ENCODE measurements around the gene MAST4. TPM values are rescaled to one million over a fixed set of nuclear protein-coding genes. Genes with fewer than 3 reads are reported as not detected.

MAST4 gene
- total RNA-seq, 1 donor: 12.7 TPM

- no peak overlapping the region for H2AFZ ChIP-seq (ENCODE audit: low read length)
- H3K4me1 ChIP-seq (ENCODE audit: insufficient read depth, low read length): no peaks in the 10 kb centered on the region
- H3K79me2 ChIP-seq (ENCODE audit: insufficient read depth, low read length): no peaks in the 10 kb centered on the region
- no peaks in the 10 kb centered on the region for H3K9me3 ChIP-seq (ENCODE audit: low read depth, low read length)
- DNase-seq (ENCODE audit: insufficient read length, low spot score, missing footprints): no peak
- TF ChIP-seq CTCF (IDR thresholded peaks at IDR 0.05; ENCODE audit: extremely low read depth, low read depth, low read length): no peak
- no peak overlapping the region for H3K4me3 ChIP-seq (ENCODE audit: insufficient read depth, low read length)
- H3K4me2 ChIP-seq (ENCODE audit: insufficient read depth, low read length): no peak overlapping the region
- no peaks in the 10 kb centered on the region for H3K27me3 ChIP-seq (ENCODE audit: insufficient read depth, low read length)
- H3K27ac ChIP-seq (ENCODE audit: low read depth, low read length): no peak overlapping the region
- H4K20me1 ChIP-seq (ENCODE audit: insufficient read depth, low read length): no peaks in the 10 kb centered on the region
- no peaks in the 10 kb centered on the region for H3K36me3 ChIP-seq (ENCODE audit: insufficient read depth, low read length)
Observed at GRCh38 chr5:66553368-66553912, 42.8 kb upstream of the MAST4 start.

DNA sequence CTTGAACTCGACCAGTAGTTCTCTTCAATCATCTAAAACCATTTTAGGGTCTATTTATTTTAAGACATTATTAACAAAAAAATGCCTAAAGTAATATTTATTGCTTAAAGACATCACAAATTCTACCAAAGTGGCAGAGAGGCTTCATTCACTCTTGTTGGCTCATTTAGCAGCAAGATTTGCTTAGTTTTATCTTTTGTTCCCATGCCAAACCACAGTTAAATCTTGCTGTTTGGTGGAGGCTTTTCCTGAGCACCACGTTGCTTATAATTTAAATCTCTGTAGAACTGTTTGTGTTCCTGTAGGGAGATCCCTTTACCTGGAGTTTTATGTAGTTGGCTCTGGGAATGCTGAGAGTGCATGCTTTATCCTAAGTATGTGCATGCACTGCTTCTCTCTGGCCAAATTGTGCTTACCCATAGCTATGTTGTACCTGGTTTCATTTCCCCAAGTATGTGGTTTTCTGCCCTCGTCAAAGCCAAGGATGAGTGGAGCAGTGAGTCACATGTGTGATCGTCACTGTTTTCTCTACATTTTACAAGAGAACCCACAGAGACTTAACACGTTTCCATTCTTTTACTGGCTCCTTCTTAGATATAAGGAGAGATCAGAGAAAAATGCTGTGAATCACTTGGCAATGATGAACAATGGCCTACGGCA lies 42.1 kb upstream of the MAST4 start:
- TF ChIP-seq CTCF (IDR thresholded peaks at IDR 0.05; ENCODE audit: extremely low read depth, low read depth, low read length): no peak
- no peaks in the 10 kb centered on the region for H3K4me1 ChIP-seq (ENCODE audit: insufficient read depth, low read length)
- no peaks in the 10 kb centered on the region for H3K79me2 ChIP-seq (ENCODE audit: insufficient read depth, low read length)
- H4K20me1 ChIP-seq (ENCODE audit: insufficient read depth, low read length): no peaks in the 10 kb centered on the region
- H3K4me2 ChIP-seq (ENCODE audit: insufficient read depth, low read length): no peak overlapping the region
- no peak overlapping the region for H3K4me3 ChIP-seq (ENCODE audit: insufficient read depth, low read length)
- no peaks in the 10 kb centered on the region for H3K9me3 ChIP-seq (ENCODE audit: low read depth, low read length)
- peak; percentile 44 for DNase-seq (ENCODE audit: insufficient read length, low spot score, missing footprints)
- no peak overlapping the region for H2AFZ ChIP-seq (ENCODE audit: low read length)
- no peak overlapping the region for H3K27ac ChIP-seq (ENCODE audit: low read depth, low read length)
- no peaks in the 10 kb centered on the region for H3K27me3 ChIP-seq (ENCODE audit: insufficient read depth, low read length)
- no peaks in the 10 kb centered on the region for H3K36me3 ChIP-seq (ENCODE audit: insufficient read depth, low read length)

GRCh38 chr5:66554884-66555283 lies 41.3 kb upstream of the MAST4 start:
- H4K20me1 ChIP-seq (ENCODE audit: insufficient read depth, low read length): no peaks in the 10 kb centered on the region
- no peak for TF ChIP-seq CTCF (IDR thresholded peaks at IDR 0.05; ENCODE audit: extremely low read depth, low read depth, low read length)

DNA sequence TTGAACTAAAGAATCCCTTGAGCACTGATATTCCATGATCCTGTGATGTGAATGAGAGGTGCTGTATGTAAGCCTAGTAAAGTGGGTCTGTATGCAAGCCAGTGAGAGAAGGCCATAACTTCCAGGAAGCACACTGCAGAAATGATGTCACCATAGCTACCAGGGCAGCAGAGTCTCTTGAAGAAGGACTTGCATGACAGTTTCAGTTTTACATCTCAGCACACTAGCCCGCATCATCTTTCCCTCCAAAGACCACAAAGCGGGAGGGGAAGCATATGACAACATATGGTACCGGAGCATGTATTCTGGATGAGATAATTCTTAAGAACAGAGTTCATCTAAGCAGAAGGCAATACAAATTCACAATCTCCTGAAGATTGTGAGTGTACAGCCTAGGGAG lies 37.6 kb upstream of the MAST4 start:
- Histone ChIP-seq H4K20me1 (ENCODE audit: insufficient read depth, low read length) (no peaks in the 10 kb centered on the region), H3K4me2 (ENCODE audit: insufficient read depth, low read length) (no peak overlapping the region), H3K4me3 (ENCODE audit: insufficient read depth, low read length) (no peak overlapping the region), H3K9me3 (ENCODE audit: low read depth, low read length) (no peaks in the 10 kb centered on the region), H3K27me3 (ENCODE audit: insufficient read depth, low read length) (no peaks in the 10 kb centered on the region), H3K79me2 (ENCODE audit: insufficient read depth, low read length) (no peaks in the 10 kb centered on the region), H2AFZ (ENCODE audit: low read length) (no peak overlapping the region), H3K36me3 (ENCODE audit: insufficient read depth, low read length) (no peaks in the 10 kb centered on the region), H3K27ac (ENCODE audit: low read depth, low read length) (no peak overlapping the region), H3K4me1 (ENCODE audit: insufficient read depth, low read length) (no peaks in the 10 kb centered on the region)
- DNase-seq (ENCODE audit: insufficient read length, low spot score, missing footprints): no peak
- TF ChIP-seq CTCF (IDR thresholded peaks at IDR 0.05; ENCODE audit: extremely low read depth, low read depth, low read length): no peak

More at GRCh38 chr5:66554884-66555283, 41.3 kb upstream of the MAST4 start:
- no peaks in the 10 kb centered on the region for H3K27me3 ChIP-seq (ENCODE audit: insufficient read depth, low read length)
- H3K36me3 ChIP-seq (ENCODE audit: insufficient read depth, low read length): no peaks in the 10 kb centered on the region
- H3K4me3 ChIP-seq (ENCODE audit: insufficient read depth, low read length): no peak overlapping the region
- no peak for DNase-seq (ENCODE audit: insufficient read length, low spot score, missing footprints)
- H3K9me3 ChIP-seq (ENCODE audit: low read depth, low read length): no peaks in the 10 kb centered on the region
- H3K4me1 ChIP-seq (ENCODE audit: insufficient read depth, low read length): no peaks in the 10 kb centered on the region
- H3K4me2 ChIP-seq (ENCODE audit: insufficient read depth, low read length): no peak overlapping the region
- H3K27ac ChIP-seq (ENCODE audit: low read depth, low read length): no peak overlapping the region
- no peaks in the 10 kb centered on the region for H3K79me2 ChIP-seq (ENCODE audit: insufficient read depth, low read length)
- H2AFZ ChIP-seq (ENCODE audit: low read length): no peak overlapping the region
